HL-60 (cell line): ENCODE data around the gene NUMB.

Experiments used
- POLR2AphosphoS5 ChIP-seq: IDR thresholded peaks from 2 replicates; pipeline ENCODE4 v1.6.1; 2012; ENCODE audit warnings: low read depth
- TF ChIP-seq, protein P1 (sequence below): IDR thresholded peaks from one replicate; pipeline ENCODE4 v1.5.1; 2011; ENCODE audit warnings: low read length, control low read depth, inconsistent platforms; ENCODE audit not compliant: insufficient read depth

DNA sequence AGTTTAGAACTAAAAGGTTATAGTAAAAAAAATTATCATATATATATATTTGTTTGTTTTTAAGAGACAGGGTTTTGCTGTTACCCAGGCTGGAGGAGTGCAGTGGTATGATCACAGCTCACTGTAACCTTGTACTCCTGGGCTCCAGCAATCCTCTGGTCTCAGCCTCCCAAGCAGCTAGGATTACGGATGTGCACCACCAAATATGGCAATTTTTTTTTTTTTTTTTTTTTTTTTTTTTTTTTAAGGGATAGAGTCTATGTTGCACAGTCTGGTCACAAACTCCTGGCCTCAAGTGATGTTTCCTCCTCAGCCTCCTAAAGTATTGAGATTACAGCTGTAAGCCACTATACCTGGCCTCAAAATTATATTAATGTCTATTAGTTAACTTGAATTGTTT is 172.4 kb downstream of the NUMB start:
- TF ChIP-seq POLR2AphosphoS5: no peak
- TF ChIP-seq, protein P1, sequence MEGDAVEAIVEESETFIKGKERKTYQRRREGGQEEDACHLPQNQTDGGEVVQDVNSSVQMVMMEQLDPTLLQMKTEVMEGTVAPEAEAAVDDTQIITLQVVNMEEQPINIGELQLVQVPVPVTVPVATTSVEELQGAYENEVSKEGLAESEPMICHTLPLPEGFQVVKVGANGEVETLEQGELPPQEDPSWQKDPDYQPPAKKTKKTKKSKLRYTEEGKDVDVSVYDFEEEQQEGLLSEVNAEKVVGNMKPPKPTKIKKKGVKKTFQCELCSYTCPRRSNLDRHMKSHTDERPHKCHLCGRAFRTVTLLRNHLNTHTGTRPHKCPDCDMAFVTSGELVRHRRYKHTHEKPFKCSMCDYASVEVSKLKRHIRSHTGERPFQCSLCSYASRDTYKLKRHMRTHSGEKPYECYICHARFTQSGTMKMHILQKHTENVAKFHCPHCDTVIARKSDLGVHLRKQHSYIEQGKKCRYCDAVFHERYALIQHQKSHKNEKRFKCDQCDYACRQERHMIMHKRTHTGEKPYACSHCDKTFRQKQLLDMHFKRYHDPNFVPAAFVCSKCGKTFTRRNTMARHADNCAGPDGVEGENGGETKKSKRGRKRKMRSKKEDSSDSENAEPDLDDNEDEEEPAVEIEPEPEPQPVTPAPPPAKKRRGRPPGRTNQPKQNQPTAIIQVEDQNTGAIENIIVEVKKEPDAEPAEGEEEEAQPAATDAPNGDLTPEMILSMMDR: no peak
